Stimulated activated CD8-positive, alpha-beta memory T cell treated with anti-CD3 and anti-CD28 coated beads, Interleukin-12 subunit alpha, Interleukin-12 subunit beta, amount 100 ng/mL, for 4 hours (primary cell): ENCODE data around the gene C1orf198.

Experiments used
- DNase-seq: peaks from one replicate; pipeline ENCODE4 v3.0.0-alpha.2; 2020; ENCODE audit warnings: low read depth

Gene C1orf198

GRCh38 chr1:230833511-230833910 lies 34.8 kb downstream of the C1orf198 start:
- no peak for DNase-seq

DNA sequence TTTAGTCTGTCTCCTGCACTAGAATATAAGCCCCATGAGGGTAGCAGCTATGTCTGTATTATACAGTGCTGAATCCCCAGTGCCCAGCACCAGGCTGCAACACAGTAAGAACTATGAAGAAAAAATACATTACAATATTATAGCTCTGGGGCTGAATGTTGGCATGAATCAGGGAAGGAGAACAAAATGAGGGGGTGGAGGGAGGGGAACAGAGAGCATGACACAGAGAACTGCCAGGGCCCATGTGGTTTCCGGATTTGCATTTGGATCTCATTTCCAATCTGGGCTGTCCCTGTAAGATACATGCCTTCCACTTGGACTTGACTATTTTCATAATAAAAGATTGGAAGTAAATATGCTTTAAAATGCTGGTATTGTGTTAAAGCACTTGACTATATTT lies 35.8 kb downstream of the C1orf198 start:
- no peak for DNase-seq

DNA sequence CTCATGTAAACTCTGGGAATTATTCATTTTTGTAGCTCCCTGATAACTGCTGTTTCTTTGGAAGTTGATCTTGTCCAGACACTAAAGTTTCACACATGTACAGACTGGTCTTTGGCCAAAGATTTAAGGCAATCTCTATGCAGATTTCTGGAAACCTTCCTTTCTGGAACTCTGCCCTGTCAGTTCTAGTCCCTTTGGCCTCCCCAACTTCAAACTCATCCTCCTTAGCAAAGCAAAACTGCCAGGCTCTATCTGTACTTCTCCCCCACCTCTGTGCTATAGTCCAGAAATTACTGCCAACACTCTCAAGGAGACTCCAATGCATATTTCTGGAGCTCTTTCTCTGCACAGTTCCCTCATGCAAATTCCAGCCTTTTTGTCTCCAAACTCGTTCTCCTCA lies 36.5 kb downstream of the C1orf198 start:
- no peak for DNase-seq

DNA sequence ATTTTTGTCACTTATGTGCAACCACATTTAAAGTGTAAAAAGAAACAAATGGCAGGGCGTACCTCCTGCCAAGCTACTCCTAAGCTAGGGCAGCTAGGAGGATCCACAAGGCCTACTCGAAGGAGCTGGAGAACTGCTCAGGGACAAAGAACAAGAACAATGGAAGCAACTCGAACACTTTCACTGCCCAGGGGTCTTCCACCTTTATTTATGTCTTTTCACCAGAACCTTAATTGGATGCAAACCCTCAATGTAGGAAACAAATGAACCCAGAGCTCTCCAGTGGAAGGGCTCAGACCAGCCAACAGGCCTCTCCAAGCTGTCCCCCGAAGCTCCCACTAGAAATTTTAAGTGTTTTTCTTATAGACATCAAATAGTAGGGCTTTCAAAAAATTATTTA lies 39.9 kb downstream of the C1orf198 start:
- no peak for DNase-seq

DNA sequence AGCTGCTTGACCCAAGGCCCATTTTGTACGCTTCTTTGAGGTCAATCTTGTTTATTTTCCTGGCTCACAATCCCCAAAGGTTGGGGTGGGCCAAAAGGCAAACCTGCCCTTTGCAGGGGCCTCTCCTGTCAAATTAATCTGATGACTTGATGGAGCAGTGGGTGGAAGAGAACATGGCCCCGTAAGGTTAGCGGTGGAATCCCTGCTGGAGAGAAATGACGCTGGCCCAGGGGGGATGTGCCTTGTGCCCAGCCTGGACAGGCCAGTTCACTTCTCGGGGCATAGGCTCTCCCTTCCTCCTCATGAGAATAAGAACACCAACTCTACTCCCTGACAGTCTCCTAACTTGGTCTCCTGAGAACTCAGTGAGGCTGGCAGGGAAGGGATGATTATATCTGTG lies 40.5 kb downstream of the C1orf198 start:
- no peak for DNase-seq

DNA sequence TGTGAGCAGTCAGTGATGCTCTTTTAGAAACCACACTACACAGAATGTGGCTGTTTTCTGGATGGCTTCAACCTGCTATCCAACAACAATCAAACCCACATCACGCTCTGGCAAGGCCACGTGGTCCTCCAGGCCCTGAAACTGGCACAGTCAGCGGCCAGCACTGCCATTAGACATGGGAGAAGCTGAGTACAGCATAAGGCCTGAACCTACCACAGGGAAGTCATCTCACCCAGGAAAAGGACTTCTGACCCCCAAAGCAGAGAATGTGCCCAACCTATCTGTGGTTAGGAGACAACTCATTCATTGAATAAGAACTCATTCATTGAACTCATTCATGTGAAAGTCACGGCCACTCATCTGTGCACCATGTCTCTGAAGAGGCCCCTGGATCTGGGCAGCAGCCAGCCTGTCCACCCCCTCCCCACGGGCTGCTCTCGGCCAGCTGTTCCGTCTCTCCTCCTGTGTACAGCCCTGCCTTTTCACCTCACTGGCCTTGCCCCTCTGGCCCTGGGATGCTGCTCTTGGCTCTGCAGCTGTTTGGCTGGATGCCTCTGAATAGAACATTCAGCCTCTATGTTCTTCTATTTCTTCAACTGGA lies 41.1 kb downstream of the C1orf198 start:
- DNase-seq, result no peak

GRCh38 chr1:230826166-230826875 lies 42.0 kb downstream of the C1orf198 start:
- no peak for DNase-seq

- no peak for DNase-seq
Observed at GRCh38 chr1:230825761-230826160, 42.6 kb downstream of the C1orf198 start.

DNA sequence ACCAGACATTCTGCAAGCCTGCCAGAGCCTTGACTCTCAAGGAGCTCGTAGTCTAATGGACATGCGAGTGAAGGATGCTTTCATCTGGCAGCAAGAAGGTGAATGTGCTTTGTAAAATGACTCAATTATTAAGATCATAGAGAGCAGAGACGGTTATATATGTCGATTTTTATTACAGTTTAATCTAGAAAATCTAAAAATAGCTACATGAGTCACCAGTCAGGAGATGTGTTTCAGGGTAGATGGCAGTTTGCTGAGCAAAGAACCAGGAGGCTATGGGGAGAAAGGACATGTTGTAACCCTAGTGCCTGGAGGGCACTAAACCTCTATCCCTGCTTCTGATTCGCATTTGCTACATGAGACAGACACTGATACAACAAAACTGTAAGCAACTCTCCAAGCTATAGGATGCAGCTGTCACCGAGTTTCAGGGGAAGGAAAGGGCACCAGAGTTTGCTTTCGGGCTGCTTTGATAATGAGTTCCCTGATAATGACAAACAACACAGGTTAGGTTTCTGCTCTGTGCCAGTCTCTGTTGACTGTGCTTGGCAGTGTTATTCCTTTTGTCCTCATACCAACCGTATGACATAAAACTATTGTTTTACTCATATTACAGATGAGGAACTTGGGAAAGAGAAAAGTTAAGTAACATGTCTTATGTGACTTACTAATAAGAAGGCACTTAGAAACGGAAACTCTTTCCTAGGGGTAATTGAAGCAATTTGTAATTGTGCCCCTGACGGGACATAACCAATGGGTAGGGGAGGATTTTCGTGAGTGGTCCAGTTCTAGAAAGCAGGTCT lies 43.2 kb downstream of the C1orf198 start:
- no peak for DNase-seq

DNA sequence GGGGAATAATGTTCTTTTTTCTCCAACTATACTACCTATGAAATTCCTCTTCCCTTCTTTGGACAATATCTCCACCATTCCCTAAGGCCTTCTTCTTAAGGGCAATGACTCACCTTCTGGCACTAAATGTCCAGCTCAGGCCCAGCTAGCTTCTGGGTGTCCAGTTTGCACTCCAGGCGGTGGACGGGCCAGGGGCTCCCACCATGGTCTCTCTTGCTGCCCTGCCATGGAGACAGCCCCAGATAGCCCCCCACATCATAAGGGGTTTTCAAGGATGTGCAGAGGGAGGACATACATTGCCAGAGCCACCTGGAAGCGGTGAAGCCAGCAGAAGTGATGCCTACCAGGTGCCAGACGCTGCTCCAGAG lies 43.8 kb downstream of the C1orf198 start:
- DNase-seq, result no peak

GRCh38 chr1:230823931-230824381 lies 44.4 kb downstream of the C1orf198 start:
- DNase-seq, result no peak

- no peak for DNase-seq
Observed at GRCh38 chr1:230823426-230823825, 44.9 kb downstream of the C1orf198 start.

DNA sequence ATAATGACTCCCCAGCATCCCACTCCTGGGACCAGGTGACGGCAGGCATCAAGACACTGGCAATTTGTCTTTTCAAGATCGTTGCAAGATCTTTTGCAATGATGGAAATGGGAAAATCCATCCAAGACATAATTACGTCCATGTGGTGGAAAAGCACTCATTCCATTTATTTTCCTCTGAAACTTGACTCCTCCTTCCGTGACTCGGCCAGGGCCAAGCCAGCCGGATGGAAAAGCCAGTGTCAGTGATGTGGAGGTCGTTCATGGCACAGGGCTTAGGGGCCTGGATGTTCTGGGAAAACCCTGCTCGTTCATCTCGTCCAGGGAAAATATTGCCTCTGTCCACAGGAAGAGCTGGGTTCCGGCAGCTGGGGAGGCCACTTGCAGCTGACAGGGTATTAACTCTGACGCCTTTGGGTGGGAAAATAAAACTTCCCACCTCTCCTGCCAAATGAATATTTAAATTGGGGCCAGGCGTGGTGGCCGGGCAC lies 46.2 kb downstream of the C1orf198 start:
- DNase-seq, result no peak

DNA sequence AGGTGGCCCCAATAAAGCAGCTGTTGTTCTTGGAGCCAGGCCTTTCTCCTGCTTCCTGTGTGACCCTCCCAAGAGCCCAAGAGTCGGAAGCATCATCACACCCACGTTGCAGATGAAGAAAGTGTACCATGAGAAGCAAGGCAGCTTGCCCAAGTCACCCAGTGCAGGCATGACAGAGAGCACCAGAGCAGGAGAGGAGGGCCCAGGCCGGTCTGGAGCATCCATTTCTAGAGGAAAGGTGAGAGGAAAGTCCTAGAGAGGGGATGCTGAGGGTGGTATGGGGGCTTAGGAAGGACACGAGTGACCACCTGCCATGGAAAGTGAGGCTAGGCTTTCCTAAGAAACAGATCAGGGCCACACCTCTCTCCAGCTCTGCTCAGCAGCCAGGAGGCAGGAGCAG lies 47.0 kb downstream of the C1orf198 start:
- DNase-seq, result no peak

DNA sequence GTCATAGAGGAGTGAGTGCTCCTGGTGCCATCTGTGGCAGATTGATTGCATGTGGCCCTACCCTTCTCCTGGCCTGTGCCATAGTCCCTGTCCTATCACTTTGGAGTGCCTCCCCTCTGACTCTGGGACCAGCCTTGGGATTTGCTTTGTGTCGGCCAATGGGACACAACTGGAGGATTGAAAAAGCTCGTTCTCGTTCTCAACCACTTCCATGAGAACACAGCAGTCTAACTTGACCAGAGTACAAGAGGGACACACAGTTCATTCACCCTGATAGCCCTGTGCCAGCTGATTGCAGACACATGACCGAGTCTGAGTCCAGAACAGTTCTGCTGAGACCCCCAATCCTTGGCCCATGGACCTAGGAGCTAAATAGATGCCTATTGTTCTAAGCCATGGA lies 47.8 kb downstream of the C1orf198 start:
- DNase-seq, result no peak

DNA sequence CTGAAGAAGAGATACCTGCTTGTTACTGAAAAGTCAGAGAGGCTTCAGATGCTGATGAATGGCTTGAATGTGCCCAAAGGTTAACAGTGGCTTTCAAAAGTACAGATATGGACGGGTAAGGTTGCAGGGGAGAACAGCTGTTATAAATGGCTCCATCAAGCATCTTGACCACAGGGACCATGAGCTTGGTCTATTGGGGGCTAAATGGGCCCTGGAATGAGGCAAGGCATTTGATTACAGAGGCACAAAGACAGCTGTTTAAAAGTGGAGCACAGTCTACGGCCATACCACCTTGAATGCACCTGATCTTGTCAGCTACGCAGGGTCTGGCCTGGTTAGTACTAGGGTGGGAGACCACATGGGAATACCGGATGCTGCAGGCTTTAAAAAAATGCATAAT lies 48.3 kb downstream of the C1orf198 start:
- DNase-seq, result no peak

DNA sequence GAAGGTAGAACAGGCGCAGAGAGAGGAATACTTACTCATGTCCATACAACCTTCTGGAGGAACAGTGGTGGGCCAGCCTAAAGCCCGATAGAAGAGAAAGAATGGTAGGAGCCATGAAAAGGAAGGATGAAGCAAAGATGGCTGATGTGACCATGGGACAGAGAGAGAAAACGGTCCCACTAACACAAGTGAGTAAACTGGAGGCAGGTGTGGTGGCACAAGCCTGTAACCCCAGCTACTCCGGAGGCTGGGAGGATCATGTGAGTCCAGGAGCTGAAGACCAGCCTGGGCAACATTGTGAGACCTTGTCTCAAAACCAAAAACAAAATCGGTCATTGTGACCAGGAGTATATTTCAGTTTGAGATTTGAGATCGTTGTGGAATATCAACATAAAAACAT lies 49.4 kb downstream of the C1orf198 start:
- DNase-seq, result no peak

DNA sequence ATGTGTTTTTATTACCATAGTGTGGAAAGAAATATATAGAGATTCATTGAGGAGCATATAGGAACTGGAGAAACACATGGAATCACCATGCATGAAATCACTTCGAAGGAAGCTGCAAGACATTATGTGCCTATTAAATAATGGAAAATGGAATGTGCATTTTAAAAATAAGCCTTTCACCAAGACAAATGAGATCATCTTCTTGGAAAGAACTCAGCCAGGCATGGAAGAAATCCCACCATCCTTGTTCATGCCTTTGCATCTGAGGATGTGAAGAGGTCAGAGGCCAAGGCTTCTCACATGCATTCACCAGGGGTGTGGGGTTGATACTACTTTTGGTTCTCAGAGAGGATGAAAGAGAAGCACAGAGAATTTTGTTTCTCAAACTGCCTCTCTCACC lies 50.0 kb downstream of the C1orf198 start:
- DNase-seq, result no peak

DNA sequence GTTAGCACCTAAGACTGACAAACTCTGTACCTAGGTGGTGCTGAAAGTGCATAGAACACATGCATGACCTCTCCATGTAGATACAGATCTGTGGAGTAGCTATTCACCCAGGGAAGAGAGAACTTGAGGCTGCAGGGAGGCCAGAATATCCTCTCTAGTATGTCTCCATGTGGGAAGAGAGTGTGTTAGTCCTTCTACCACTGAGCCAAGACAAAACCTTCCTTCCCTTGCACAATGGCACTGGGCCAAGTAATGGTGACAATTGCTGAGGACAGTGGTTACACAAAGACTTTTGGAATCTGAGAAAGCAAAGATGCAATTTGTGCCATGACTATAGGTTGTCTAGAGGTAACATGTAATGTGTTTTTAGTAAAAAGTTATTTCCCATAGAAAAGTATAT lies 52.3 kb downstream of the C1orf198 start:
- no peak for DNase-seq

DNA sequence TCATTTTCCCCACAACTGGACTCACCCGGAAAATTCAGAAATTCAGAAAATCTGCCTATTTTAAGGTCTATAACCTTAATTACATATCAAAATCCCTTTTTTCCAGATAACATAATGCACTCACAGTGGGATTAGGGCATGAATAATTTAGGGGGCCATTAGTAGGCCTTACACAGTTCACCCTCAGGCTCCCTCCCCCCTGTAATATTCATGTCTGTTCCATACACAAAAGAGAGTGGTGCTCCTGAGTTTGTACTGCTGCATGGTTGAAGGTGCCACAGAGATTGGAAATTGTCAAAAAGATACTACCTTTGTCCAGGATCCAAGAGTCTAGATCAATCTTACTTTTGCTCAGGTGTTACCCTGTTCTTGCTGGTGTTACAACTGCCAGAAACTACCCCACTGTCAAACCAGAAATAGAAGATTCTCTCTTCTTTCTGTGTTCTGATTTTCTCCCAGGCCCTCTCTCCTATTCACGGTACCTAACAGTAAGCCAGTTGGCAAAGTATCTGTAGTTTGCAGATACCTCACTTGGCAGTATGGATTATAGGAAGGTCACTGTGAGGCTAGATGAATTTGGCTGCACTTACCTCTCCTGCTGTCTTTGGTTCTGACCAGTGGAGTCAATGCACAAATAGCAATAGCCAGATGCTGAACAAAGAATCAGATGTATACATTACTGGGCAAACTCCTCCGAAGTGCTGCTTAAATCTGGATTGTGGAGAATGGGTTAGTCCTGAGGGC lies 53.2 kb downstream of the C1orf198 start:
- DNase-seq, result no peak

DNA sequence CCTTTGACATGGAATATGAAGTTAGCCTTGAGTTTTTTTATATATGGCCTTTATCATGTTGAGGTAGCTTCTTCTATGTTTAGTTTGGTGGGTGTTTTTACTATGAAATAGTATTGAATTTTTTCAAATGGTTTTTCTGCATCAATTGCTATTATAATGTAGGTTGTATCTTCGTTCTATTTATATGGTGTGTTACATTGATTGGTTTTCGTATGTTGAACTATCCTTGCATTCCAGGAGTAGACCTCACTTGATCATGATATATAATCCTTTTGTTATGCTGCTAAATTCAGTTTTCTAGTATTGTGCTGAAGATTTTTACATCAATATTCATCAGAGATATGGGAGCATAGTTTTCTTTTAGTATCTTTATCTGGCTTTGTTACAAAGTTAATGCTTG lies 55.8 kb downstream of the C1orf198 start:
- no peak for DNase-seq

GRCh38 chr1:230809256-230809990 lies 58.9 kb downstream of the C1orf198 start:
- no peak for DNase-seq
